ENCODE data around the gene IKZF3.
"Not testable (repeated sequence)": the region's sequence is repeated elsewhere in the genome, so short reads cannot be mapped to it uniquely, and the experiment has no call there.

The IKZF3 gene

DNA sequence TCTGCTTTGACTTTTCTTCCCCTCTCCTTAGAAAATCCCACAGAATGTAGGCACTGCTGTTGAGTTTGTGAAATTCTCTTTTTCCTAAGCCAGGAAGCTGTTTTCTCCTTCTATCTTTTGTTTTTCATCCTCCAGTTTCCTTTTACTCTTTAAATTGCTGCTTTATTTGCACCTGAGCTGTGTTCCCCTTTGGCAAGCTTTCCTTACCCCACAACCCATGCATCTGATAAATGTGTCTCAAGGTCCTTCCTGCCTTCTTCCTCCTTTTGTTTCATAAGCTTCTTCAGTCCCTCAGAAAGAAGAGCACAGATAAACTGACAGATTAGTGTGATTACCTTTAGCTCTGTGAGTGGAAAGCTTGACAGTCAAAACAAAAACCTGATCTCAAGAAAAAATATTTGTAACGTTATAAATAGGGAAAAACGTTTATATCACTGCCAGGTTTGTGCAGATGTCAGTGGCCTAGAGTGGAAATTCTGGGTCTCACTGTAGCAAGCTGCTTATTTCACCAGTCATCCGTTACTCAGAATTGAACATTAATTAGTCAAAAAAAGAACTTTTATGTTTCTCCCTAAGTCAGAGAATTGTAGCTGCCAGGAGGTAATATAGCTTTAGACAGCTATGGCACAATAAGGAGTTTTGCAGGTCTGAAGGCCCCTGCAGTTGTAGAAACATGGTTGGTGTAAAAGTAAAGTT lies 30.7 kb upstream of the IKZF3 start:
- H3K4me3 ChIP-seq (replicated peaks in 1 of 2; ENCODE audit: low read depth in 2 of 2, low read length in 2 of 2) = no peak overlapping the region
- TF ChIP-seq, protein P1, sequence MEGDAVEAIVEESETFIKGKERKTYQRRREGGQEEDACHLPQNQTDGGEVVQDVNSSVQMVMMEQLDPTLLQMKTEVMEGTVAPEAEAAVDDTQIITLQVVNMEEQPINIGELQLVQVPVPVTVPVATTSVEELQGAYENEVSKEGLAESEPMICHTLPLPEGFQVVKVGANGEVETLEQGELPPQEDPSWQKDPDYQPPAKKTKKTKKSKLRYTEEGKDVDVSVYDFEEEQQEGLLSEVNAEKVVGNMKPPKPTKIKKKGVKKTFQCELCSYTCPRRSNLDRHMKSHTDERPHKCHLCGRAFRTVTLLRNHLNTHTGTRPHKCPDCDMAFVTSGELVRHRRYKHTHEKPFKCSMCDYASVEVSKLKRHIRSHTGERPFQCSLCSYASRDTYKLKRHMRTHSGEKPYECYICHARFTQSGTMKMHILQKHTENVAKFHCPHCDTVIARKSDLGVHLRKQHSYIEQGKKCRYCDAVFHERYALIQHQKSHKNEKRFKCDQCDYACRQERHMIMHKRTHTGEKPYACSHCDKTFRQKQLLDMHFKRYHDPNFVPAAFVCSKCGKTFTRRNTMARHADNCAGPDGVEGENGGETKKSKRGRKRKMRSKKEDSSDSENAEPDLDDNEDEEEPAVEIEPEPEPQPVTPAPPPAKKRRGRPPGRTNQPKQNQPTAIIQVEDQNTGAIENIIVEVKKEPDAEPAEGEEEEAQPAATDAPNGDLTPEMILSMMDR (IDR thresholded peaks at IDR 0.05; ENCODE audit: low read depth, low read length) = no peak
- DNase-seq (ENCODE audit: low read depth in 2 of 2) = no peak

DNA sequence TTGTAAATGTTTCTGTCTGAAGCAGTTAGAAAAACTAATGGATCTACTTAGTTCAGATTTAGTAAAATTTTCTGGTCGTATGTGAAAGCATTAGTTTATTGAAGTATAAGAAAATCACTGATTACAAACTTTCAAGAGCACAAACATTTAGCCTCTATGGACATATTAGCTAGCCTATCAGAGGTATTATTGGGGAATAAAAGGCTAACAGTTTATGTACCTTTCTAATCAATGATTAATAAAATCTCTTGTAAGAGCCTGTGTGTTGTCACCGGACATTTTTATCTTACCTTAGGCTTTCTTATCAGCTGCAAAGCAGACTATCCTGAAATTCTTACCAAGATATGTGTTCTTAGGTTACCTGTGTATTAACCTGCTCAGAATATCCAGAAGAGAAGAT lies 25.1 kb upstream of the IKZF3 start:
- DNase-seq (ENCODE audit: low read depth in 2 of 2) = no peak
- no peak overlapping the region for H3K4me3 ChIP-seq (replicated peaks in 1 of 2; ENCODE audit: low read depth in 2 of 2, low read length in 2 of 2)
- TF ChIP-seq, protein P1 (IDR thresholded peaks at IDR 0.05; ENCODE audit: low read depth, low read length) = no peak

DNA sequence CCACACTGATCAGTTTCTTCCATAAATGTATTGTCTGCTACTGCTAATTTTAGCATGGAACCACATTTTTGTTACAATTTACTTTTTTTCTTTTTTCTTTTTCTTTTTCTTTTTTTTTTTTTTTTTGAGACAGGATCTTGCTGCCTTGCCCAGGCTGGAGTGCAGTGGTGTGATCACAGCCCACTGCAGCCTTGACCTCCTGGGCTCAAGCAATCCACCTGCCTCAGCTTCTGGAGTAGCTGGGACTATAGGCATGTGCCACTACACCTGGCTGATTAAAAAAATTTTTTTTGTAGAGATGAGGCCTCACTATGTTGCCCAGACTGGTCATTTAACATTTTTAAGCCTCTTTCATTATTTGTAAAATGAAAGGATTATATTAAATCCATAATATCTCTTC lies 23.0 kb upstream of the IKZF3 start:
- H3K4me3 ChIP-seq (replicated peaks in 1 of 2; ENCODE audit: low read depth in 2 of 2, low read length in 2 of 2) = no peak overlapping the region
- DNase-seq (ENCODE audit: low read depth in 2 of 2) = no peak
- TF ChIP-seq, protein P1 (IDR thresholded peaks at IDR 0.05; ENCODE audit: low read depth, low read length) = no peak

DNA sequence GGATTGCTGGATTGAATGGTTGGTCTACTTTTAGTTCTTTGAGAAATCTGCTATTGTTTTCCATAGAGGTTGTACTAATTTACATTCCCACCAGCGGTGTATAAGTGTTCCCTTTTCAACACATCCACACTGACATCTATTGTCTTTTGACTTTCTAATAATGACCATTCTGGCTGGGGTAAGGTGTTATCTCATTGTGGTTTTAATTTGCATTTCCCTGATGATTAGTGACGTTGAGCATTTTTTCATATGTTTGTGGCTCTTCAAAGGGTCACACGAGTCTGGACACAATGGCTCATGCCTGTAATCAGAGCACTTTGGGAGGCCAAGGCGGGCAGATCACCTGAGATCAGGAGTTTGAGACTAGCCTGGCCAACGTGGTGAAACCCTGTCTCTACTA lies 22.0 kb upstream of the IKZF3 start:
- DNase-seq (ENCODE audit: low read depth in 2 of 2); H3K4me3 ChIP-seq (replicated peaks in 1 of 2; ENCODE audit: low read depth in 2 of 2, low read length in 2 of 2): not testable (repeated sequence)

DNA sequence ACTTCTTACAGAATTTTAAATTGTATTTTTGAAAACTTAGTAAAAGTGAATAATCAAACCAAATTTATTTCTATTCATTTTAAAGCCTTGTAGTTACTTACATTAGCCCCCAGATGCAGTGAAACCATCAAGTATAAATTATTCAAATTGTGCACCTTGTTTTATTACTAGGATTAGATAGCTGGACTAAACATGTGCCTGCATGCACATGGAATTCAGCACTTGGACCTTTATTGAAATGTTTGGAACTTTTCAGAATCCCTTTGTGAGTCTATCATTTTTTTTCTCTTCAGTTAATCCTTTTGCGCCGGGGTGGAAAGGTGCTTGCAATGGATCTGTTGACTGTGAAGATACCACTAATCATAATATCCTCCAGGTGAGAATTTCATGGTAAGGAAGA lies 8.6 kb upstream of the IKZF3 start:
- TF ChIP-seq, protein P1 (IDR thresholded peaks at IDR 0.05; ENCODE audit: low read depth, low read length) = peak; percentile 17
- peak; percentile 46 to 58 for DNase-seq (ENCODE audit: low read depth in 2 of 2)

DNA sequence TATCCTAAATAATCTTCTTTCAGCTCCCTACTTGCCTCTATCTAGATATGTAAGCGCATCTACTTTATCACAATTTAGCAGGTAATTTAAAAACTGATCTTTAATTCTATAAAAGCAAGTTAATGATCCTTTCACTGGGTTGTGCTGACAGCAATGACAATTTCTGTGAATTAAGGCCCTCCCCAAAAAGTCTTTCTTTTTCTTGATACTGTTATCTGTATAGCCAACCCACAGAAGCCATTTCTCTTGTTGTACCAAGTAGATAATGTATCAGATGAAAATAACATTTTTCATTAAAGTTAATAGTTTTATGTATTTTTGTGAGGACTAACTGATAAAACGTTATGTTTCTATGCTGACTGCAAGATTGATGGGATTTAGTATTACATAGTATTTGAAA lies 7.7 kb upstream of the IKZF3 start:
- no peak overlapping the region for H3K4me3 ChIP-seq (replicated peaks in 1 of 2; ENCODE audit: low read depth in 2 of 2, low read length in 2 of 2)
- DNase-seq (ENCODE audit: low read depth in 2 of 2) = no peak
- TF ChIP-seq, protein P1 (IDR thresholded peaks at IDR 0.05; ENCODE audit: low read depth, low read length) = no peak

More for the DNA sequence above, 8.6 kb upstream of the IKZF3 start:
- H3K4me3 ChIP-seq (replicated peaks in 1 of 2; ENCODE audit: low read depth in 2 of 2, low read length in 2 of 2) = no peak overlapping the region

DNA sequence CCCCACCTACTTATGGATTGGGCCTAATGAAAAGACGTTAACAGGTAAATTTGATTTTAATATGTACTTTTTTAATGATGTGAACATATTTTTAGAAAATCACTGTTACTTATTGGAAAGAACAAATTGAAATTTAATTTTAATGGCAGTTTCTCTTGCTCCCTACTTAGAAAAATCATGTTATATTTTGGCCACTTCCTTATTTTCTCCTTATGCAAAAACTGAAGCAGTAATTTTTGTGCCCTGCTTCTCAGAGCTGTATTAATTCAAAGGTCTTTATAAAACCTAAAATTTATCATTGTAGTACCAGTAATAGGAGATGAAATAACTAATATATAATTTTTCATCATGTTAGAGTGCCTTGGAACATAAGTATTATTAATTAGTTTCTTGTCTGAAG lies 6.7 kb upstream of the IKZF3 start:
- H3K4me3 ChIP-seq (replicated peaks in 1 of 2; ENCODE audit: low read depth in 2 of 2, low read length in 2 of 2) = no peak overlapping the region
- no peak for DNase-seq (ENCODE audit: low read depth in 2 of 2)
- TF ChIP-seq, protein P1 (IDR thresholded peaks at IDR 0.05; ENCODE audit: low read depth, low read length) = no peak

All from cardiac fibroblast (primary cell).